HEK293 (cell line): ENCODE measurements around the gene NT5C2.
A peak's percentile ranks its signal among the peaks of the same experiment; 100 is the strongest.

Experiments
- GLI4 ChIP-seq: fragments of 450-650 bp; formaldehyde crosslinking; IDR thresholded peaks from 2 replicates; pipeline ENCODE4 v1.5.1; 2016; ENCODE audit warnings: missing biosample characterization, missing genetic modification characterization
- HOXD13 ChIP-seq: sonication (generic); formaldehyde crosslinking; IDR thresholded peaks from 2 replicates; pipeline ENCODE4 v1.8.0; 2022; ENCODE audit warnings: missing genetic modification reagents, borderline replicate concordance
- IKZF3 ChIP-seq: fragments of 450-650 bp; IDR thresholded peaks from 2 replicates; pipeline ENCODE4 v1.5.0; 2018; ENCODE audit warnings: missing biosample characterization, mild to moderate bottlenecking, missing genetic modification characterization, moderate library complexity
- KLF10 ChIP-seq: fragments of 450-650 bp; IDR thresholded peaks from 2 replicates; pipeline ENCODE4 v1.5.1; 2018; ENCODE audit warnings: missing biosample characterization, mild to moderate bottlenecking, missing genetic modification characterization
- KLF7 ChIP-seq: fragments of 450-650 bp; formaldehyde crosslinking; IDR thresholded peaks from 2 replicates; pipeline ENCODE4 v1.5.1; 2016; ENCODE audit warnings: missing biosample characterization, missing genetic modification characterization, borderline replicate concordance
- MYNN ChIP-seq: fragments of 450-650 bp; formaldehyde crosslinking; IDR thresholded peaks from 2 replicates; pipeline ENCODE4 v1.5.1; 2016; ENCODE audit warnings: missing biosample characterization, missing genetic modification characterization, borderline replicate concordance
- WT1 ChIP-seq: fragments of 450-650 bp; formaldehyde crosslinking; IDR thresholded peaks from 2 replicates; pipeline ENCODE4 v1.5.1; 2016; ENCODE audit warnings: missing biosample characterization, missing genetic modification characterization
- ZBTB21 ChIP-seq: fragments of 450-650 bp; formaldehyde crosslinking; IDR thresholded peaks from 2 replicates; pipeline ENCODE4 v1.5.1; 2017; ENCODE audit warnings: missing biosample characterization, missing genetic modification characterization
- ZFHX2 ChIP-seq: fragments of 450-650 bp; formaldehyde crosslinking; conservative IDR thresholded peaks from 2 replicates; pipeline ENCODE4 v1.5.1; 2016; ENCODE audit warnings: missing biosample characterization, missing genetic modification characterization
- ZFP3 ChIP-seq: fragments of 450-650 bp; formaldehyde crosslinking; IDR thresholded peaks from 2 replicates; pipeline ENCODE4 v1.5.1; 2016; ENCODE audit warnings: low read depth, missing biosample characterization, missing genetic modification characterization
- ZNF10 ChIP-seq: fragments of 450-650 bp; formaldehyde crosslinking; IDR thresholded peaks from 2 replicates; pipeline ENCODE4 v1.5.1; 2017; ENCODE audit warnings: missing biosample characterization, missing genetic modification characterization
- ZNF121 ChIP-seq: fragments of 450-650 bp; formaldehyde crosslinking; IDR thresholded peaks from 2 replicates; pipeline ENCODE4 v1.5.1; 2016; ENCODE audit warnings: missing biosample characterization, missing genetic modification characterization
- ZNF132 ChIP-seq: fragments of 450-650 bp; formaldehyde crosslinking; IDR thresholded peaks from 2 replicates; pipeline ENCODE4 v1.5.1; 2017; ENCODE audit warnings: missing biosample characterization, missing genetic modification characterization, borderline replicate concordance
- ZNF174 ChIP-seq: fragments of 450-650 bp; formaldehyde crosslinking; IDR thresholded peaks from 2 replicates; pipeline ENCODE4 v1.5.0; 2017; ENCODE audit warnings: missing biosample characterization, mild to moderate bottlenecking, missing genetic modification characterization
- ZNF221 ChIP-seq: fragments of 450-650 bp; formaldehyde crosslinking; IDR thresholded peaks from 2 replicates; pipeline ENCODE4 v1.5.1; 2017; ENCODE audit warnings: missing biosample characterization, missing genetic modification characterization, borderline replicate concordance
- ZNF223 ChIP-seq: fragments of 450-650 bp; formaldehyde crosslinking; IDR thresholded peaks from 2 replicates; pipeline ENCODE4 v1.5.1; 2016; ENCODE audit warnings: missing biosample characterization, missing genetic modification characterization
- ZNF248 ChIP-seq: fragments of 450-650 bp; formaldehyde crosslinking; IDR thresholded peaks from 2 replicates; pipeline ENCODE4 v1.5.1; 2017; ENCODE audit warnings: missing biosample characterization, missing genetic modification characterization
- ZNF354C ChIP-seq: fragments of 450-650 bp; formaldehyde crosslinking; IDR thresholded peaks from 2 replicates; pipeline ENCODE4 v1.5.1; 2016; ENCODE audit warnings: missing biosample characterization, missing genetic modification characterization, low read depth, borderline replicate concordance
- ZNF362 ChIP-seq: fragments of 450-650 bp; formaldehyde crosslinking; IDR thresholded peaks from 2 replicates; pipeline ENCODE4 v1.5.1; 2016; ENCODE audit warnings: missing biosample characterization, missing genetic modification characterization
- ZNF366 ChIP-seq: fragments of 450-650 bp; formaldehyde crosslinking; conservative IDR thresholded peaks from 2 replicates; pipeline ENCODE4 v1.5.1; 2016; ENCODE audit warnings: missing biosample characterization, missing genetic modification characterization
- ZNF423 ChIP-seq: fragments of 450-650 bp; formaldehyde crosslinking; IDR thresholded peaks from 2 replicates; pipeline ENCODE4 v1.5.1; 2016; ENCODE audit warnings: missing biosample characterization, missing genetic modification characterization
- ZNF426 ChIP-seq: fragments of 450-650 bp; formaldehyde crosslinking; IDR thresholded peaks from 2 replicates; pipeline ENCODE4 v1.5.1; 2017; ENCODE audit warnings: missing biosample characterization, missing genetic modification characterization, mild to moderate bottlenecking, inconsistent platforms, moderate library complexity
- ZNF510 ChIP-seq: fragments of 450-650 bp; formaldehyde crosslinking; IDR thresholded peaks from 2 replicates; pipeline ENCODE4 v1.5.1; 2018; ENCODE audit warnings: mild to moderate bottlenecking, missing genetic modification characterization, missing biosample characterization; ENCODE audit not compliant: insufficient replicate concordance
- ZNF530 ChIP-seq: fragments of 450-650 bp; formaldehyde crosslinking; IDR thresholded peaks from 2 replicates; pipeline ENCODE4 v1.5.1; 2016; ENCODE audit warnings: low read depth, missing biosample characterization, missing genetic modification characterization
- ZNF585B ChIP-seq: fragments of 450-650 bp; formaldehyde crosslinking; IDR thresholded peaks from 2 replicates; pipeline ENCODE4 v1.5.1; 2016; ENCODE audit warnings: missing biosample characterization, missing genetic modification characterization
- ZNF600 ChIP-seq: fragments of 450-650 bp; formaldehyde crosslinking; IDR thresholded peaks from 2 replicates; pipeline ENCODE4 v1.5.1; 2016; ENCODE audit warnings: missing biosample characterization, missing genetic modification characterization
- ZNF623 ChIP-seq: fragments of 450-650 bp; formaldehyde crosslinking; IDR thresholded peaks from 2 replicates; pipeline ENCODE4 v1.5.1; 2016; ENCODE audit warnings: missing biosample characterization, missing genetic modification characterization
- ZNF76 ChIP-seq: fragments of 450-650 bp; formaldehyde crosslinking; IDR thresholded peaks from 2 replicates; pipeline ENCODE4; 2016; ENCODE audit warnings: low read depth, missing biosample characterization, missing genetic modification characterization, borderline replicate concordance
- ZNF776 ChIP-seq: fragments of 450-650 bp; formaldehyde crosslinking; IDR thresholded peaks from 2 replicates; pipeline ENCODE4 v1.5.0; 2017; ENCODE audit warnings: missing biosample characterization, missing genetic modification characterization, borderline replicate concordance
- ZNF837 ChIP-seq: fragments of 450-650 bp; formaldehyde crosslinking; IDR thresholded peaks from 2 replicates; pipeline ENCODE4 v1.5.1; 2016; ENCODE audit warnings: missing biosample characterization, missing genetic modification characterization
- TF ChIP-seq, protein P1 (sequence below): fragments of 450-650 bp; formaldehyde crosslinking; IDR thresholded peaks from 2 replicates; pipeline ENCODE4; 2016; ENCODE audit warnings: missing biosample characterization, missing genetic modification characterization
- TF ChIP-seq, protein P2 (sequence below): fragments of 450-650 bp; formaldehyde crosslinking; IDR thresholded peaks from 2 replicates; pipeline ENCODE4 v1.5.1; 2017; ENCODE audit warnings: missing biosample characterization, missing genetic modification characterization
- TF ChIP-seq, protein P3 (sequence below): fragments of 450-650 bp; formaldehyde crosslinking; IDR thresholded peaks from 2 replicates; pipeline ENCODE4 v1.5.1; 2017; ENCODE audit warnings: missing biosample characterization, missing genetic modification characterization
- TF ChIP-seq, protein P4 (sequence below): fragments of 450-650 bp; formaldehyde crosslinking; IDR thresholded peaks from 2 replicates; pipeline ENCODE4 v1.5.1; 2017; ENCODE audit warnings: missing biosample characterization, missing genetic modification characterization

The NT5C2 gene

GRCh38 chr10:103192451-103193106 is 493 bp downstream of the NT5C2 start (continued):
- TF ChIP-seq KLF7 (tag by site-specific recombination) (0 out of 2 replicates have a peak, but pooled peaks have one; percentile 25), ZFHX2 (peak; percentile 89), ZNF121 (tag by site-specific recombination) (no peak), ZNF423 (tag by site-specific recombination) (no peak), ZNF354C (tag by site-specific recombination) (no peak), ZNF221 (tag by site-specific recombination) (no peak), ZNF132 (no peak), ZNF600 (tag by site-specific recombination) (peak; percentile 25; the same call in 1 of the 2 replicates), ZFP3 (tag by site-specific recombination) (no peak), ZNF426 (tag by site-specific recombination) (no peak), ZNF362 (no peak), ZNF585B (tag by site-specific recombination) (no peak), ZNF623 (no peak), KLF10 (tag by site-specific recombination) (0 out of 2 replicates have a peak, but pooled peaks have one; percentile 8), ZNF10 (tag by site-specific recombination) (no peak), ZNF248 (no peak), ZNF366 (tag by site-specific recombination) (no peak), ZBTB21 (tag by site-specific recombination) (no peak), IKZF3 (tag by site-specific recombination) (peak; percentile 60; the same call in 1 of the 2 replicates), ZNF776 (tag by site-specific recombination) (no peak), ZNF174 (tag by site-specific recombination) (no peak), GLI4 (no peak), WT1 (tag by site-specific recombination) (no peak), ZNF223 (tag by site-specific recombination) (no peak), ZNF530 (no peak), ZNF837 (tag by site-specific recombination) (no peak), ZNF510 (no peak), HOXD13 (no peak), MYNN (tag by site-specific recombination) (no peak), ZNF76 (peak; percentile 78; the same call in 1 of the 2 replicates)
- TF ChIP-seq, protein P1, sequence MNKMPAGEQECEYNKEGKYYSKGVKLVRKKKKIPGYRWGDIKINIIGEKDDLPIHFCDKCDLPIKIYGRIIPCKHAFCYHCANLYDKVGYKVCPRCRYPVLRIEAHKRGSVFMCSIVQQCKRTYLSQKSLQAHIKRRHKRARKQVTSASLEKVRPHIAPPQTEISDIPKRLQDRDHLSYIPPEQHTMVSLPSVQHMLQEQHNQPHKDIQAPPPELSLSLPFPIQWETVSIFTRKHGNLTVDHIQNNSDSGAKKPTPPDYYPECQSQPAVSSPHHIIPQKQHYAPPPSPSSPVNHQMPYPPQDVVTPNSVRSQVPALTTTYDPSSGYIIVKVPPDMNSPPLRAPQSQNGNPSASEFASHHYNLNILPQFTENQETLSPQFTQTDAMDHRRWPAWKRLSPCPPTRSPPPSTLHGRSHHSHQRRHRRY (tag by site-specific recombination): no peak
- TF ChIP-seq, protein P2, sequence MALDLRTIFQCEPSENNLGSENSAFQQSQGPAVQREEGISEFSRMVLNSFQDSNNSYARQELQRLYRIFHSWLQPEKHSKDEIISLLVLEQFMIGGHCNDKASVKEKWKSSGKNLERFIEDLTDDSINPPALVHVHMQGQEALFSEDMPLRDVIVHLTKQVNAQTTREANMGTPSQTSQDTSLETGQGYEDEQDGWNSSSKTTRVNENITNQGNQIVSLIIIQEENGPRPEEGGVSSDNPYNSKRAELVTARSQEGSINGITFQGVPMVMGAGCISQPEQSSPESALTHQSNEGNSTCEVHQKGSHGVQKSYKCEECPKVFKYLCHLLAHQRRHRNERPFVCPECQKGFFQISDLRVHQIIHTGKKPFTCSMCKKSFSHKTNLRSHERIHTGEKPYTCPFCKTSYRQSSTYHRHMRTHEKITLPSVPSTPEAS (tag by site-specific recombination): no peak
- TF ChIP-seq, protein P3, sequence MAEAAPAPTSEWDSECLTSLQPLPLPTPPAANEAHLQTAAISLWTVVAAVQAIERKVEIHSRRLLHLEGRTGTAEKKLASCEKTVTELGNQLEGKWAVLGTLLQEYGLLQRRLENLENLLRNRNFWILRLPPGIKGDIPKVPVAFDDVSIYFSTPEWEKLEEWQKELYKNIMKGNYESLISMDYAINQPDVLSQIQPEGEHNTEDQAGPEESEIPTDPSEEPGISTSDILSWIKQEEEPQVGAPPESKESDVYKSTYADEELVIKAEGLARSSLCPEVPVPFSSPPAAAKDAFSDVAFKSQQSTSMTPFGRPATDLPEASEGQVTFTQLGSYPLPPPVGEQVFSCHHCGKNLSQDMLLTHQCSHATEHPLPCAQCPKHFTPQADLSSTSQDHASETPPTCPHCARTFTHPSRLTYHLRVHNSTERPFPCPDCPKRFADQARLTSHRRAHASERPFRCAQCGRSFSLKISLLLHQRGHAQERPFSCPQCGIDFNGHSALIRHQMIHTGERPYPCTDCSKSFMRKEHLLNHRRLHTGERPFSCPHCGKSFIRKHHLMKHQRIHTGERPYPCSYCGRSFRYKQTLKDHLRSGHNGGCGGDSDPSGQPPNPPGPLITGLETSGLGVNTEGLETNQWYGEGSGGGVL (tag by site-specific recombination): no peak; the same call in 1 of the 2 replicates
- TF ChIP-seq, protein P4, sequence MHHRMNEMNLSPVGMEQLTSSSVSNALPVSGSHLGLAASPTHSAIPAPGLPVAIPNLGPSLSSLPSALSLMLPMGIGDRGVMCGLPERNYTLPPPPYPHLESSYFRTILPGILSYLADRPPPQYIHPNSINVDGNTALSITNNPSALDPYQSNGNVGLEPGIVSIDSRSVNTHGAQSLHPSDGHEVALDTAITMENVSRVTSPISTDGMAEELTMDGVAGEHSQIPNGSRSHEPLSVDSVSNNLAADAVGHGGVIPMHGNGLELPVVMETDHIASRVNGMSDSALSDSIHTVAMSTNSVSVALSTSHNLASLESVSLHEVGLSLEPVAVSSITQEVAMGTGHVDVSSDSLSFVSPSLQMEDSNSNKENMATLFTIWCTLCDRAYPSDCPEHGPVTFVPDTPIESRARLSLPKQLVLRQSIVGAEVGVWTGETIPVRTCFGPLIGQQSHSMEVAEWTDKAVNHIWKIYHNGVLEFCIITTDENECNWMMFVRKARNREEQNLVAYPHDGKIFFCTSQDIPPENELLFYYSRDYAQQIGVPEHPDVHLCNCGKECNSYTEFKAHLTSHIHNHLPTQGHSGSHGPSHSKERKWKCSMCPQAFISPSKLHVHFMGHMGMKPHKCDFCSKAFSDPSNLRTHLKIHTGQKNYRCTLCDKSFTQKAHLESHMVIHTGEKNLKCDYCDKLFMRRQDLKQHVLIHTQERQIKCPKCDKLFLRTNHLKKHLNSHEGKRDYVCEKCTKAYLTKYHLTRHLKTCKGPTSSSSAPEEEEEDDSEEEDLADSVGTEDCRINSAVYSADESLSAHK (tag by site-specific recombination): no peak
